Measurements from ENCODE around the gene CCND3.

CCND3 gene

GRCh38 chr6:41941280-41942066 is at the start of gene CCND3:
CCND3 (minus strand) TSS chr6:41941808; CDS start chr6:41941649, 159 bp downstream.
- DNase-seq (ENCODE audit: low read depth), result peak; percentile 87

- no peak for DNase-seq (ENCODE audit: low read depth)
These were observed 44.7 kb upstream of the CCND3 start for GRCh38 chr6:41986339-41986738.

GRCh38 chr6:41984623-41985022 is 43.0 kb upstream of the CCND3 start:
- DNase-seq (ENCODE audit: low read depth), result no peak

GRCh38 chr6:41976794-41977484 is 35.3 kb upstream of the CCND3 start:
- DNase-seq (ENCODE audit: low read depth), result peak; percentile 13

- no peak for DNase-seq (ENCODE audit: low read depth)
These were observed 33.7 kb upstream of the CCND3 start for GRCh38 chr6:41975276-41975675.

DNA sequence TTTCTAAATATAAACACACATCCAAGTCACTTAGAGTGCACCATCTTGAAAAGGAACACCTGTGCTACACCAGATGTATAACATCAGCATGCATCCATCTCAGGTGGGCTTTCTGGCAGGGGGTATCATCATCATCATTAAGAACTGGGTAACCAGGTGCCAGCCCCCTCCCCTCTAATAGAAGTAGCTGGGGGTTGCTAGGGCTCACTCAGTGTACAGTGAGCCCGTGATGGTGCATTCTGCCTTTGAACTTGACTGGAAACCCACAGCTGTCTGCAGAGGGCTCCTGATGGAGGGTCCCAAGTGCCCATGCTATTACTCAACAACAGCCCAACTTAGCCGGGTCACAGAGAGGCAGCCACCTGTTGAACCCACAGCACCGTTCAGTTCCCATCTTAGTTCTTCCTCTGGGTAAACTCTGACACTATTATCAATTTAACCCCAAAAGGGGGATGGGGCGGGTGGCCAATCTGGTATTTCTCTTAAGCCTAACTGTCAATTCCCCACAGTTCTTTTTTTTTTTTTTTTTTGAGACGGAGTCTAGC is 32.7 kb upstream of the CCND3 start:
- no peak for DNase-seq (ENCODE audit: low read depth)

- no peak for DNase-seq (ENCODE audit: low read depth)
These were observed 31.2 kb upstream of the CCND3 start for GRCh38 chr6:41972826-41973225.

- DNase-seq (ENCODE audit: low read depth), result peak; percentile 38
These were observed 28.8 kb upstream of the CCND3 start for GRCh38 chr6:41970436-41970846.

DNA sequence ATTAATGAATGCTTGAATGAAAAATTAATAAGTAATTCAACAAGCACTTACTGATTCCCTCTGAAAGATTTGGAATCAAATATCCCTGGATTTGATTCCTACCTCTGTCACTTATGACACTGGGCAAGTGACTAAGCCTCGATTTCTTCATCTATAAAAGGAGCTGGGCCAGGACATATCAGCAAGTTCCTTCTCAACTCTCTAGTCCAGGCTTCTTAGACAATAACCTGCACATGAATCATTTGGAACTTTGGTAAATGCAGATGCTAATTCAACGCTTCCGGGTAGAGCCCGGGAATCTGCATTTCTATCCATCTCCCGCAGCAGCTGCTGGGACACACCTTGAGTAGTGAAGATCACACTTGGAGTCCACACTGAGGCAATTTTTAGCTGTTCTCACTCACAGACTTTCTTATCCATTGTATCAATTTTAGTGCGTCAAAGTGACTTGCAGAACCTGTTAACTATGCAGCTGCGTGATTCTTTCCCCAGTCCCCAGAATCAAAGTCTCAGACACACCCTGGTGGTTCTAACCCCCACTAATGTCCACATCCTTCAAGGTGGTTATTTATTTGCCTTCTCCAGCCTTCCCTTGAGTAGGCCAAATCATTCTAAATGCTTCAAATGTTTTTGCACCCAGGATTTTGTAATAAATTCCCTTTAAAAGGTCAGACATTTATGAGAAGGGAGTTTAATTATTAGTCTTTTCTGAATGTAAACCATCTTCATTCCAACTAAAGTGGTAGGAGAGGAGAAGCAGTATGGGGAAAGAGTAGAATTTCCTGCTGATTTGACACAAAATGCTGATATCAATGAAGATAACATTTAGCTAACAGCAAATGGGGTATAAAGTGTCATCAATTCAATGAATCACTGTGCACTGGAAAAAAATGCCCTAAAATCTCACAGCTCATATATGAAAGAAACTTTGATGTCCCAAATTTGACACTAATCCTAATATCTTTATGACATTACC is 26.0 kb upstream of the CCND3 start:
- no peak for DNase-seq (ENCODE audit: low read depth)

GRCh38 chr6:41966961-41967311 is 25.3 kb upstream of the CCND3 start:
- DNase-seq (ENCODE audit: low read depth), result no peak

- no peak for DNase-seq (ENCODE audit: low read depth)
These were observed 24.8 kb upstream of the CCND3 start for GRCh38 chr6:41966214-41966920.

DNA sequence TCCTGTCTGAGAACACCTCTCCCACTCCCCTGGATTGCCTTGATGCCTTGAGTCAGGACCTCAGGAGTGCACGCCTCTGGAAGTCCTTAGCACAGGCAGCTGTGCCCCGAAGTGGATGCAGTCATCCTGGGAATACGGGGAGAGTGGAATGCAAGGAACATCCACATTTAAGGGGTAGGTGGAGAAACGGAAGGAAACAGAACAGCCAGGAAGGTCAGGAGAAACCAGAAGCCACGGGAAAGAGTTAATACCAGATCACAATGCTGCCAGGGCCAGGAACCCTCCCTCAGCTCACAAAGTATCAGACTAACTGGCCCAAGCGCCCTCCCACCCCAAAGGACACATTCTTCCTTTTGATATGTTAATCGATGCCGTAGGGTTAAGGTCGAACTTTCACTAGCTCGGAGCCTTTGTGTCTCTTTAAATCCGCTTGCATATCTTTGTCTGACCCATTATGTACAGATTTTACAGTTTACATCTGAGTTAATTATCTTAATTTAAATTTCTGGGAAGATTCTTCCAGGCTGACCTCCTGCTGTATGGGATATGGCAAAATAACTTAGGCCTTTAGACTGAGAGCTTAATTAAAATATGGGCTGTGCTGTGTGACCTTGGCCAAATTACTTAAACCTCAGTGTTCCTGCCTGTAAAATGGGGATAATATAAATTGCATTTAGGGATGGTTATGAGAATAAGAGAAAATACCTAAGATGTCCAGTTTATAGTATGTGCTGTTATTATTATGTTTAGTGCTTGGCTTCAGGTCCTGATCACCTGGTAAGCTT is 24.0 kb upstream of the CCND3 start:
- DNase-seq (ENCODE audit: low read depth), result no peak

- no peak for DNase-seq (ENCODE audit: low read depth)
These were observed 22.7 kb upstream of the CCND3 start for GRCh38 chr6:41964201-41964887.

- DNase-seq (ENCODE audit: low read depth), result no peak
These were observed 21.8 kb upstream of the CCND3 start for GRCh38 chr6:41963371-41963770.

GRCh38 chr6:41960028-41960427 is 18.4 kb upstream of the CCND3 start:
- no peak for DNase-seq (ENCODE audit: low read depth)

- DNase-seq (ENCODE audit: low read depth), result no peak
These were observed 16.6 kb upstream of the CCND3 start for GRCh38 chr6:41958022-41958856.

- DNase-seq (ENCODE audit: low read depth), result no peak
These were observed 15.5 kb upstream of the CCND3 start for GRCh38 chr6:41957117-41957516.

DNA sequence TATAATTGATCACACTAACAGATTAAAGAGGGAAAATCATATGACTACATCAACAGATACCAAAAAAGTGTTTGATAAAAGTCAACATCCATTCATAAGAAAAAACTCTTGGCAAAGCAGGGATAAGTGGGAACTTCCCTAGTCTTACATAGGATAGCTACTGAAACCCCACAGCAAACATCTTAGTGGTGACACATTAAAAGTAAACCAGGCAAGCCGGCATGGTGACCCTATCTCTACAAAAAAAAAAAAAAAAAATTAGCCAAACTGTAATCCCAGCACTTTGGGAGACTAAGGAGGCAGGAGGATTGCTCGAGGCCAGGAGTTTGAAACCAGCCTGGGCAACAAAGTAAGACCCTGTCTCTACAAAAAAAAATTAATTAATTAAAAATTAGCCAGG is 13.8 kb upstream of the CCND3 start:
- DNase-seq (ENCODE audit: low read depth), result no peak

DNA sequence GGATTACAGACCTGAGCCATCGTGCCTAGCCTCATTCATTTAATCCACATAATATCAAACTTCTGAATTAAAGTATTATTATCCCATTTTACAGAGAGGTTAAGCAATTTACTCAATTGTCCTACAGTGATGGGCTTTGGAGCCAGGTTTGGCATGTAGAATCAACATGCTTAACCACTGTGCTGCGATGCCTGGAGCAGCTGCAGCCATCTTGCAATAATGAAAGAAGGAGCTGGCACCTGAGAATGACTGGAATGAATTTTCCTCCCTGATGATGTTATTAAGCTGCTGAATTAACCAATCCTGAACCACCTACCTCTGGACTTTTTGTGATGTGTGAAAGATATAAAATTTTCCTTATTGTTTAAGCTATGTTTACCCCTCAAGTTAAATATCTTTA is 13.1 kb upstream of the CCND3 start:
- DNase-seq (ENCODE audit: low read depth), result no peak
